Lower lobe of right lung (tissue), 2 donors: ENCODE results near the gene SOCS7. TPM values are rescaled to one million over a fixed set of nuclear protein-coding genes. Genes with fewer than 3 reads are reported as not detected.

Experiments used
- ATAC-seq, 2 donors: fragments of 200-7000 bp; cut with Tn5 transposase; one replicate each; pipeline ENCODE4 v1.9.1; 2020 to 2022; ENCODE audit warnings: mild to moderate bottlenecking in 2 of 2, moderate library complexity in 2 of 2
- DNase-seq: peaks from one replicate; pipeline ENCODE4 v3.0.0-alpha.2; 2020
- H3K27ac ChIP-seq: fragments of 200-600 bp; one replicate; pipeline ENCODE4 v1.8.0; 2022
- H3K27me3 ChIP-seq: fragments of 200-600 bp; one replicate; pipeline ENCODE4 v1.8.0; 2022; ENCODE audit warnings: low read depth
- H3K36me3 ChIP-seq: fragments of 200-600 bp; one replicate; pipeline ENCODE4 v1.8.0; 2022; ENCODE audit warnings: mild to moderate bottlenecking
- H3K4me1 ChIP-seq: fragments of 200-600 bp; one replicate; pipeline ENCODE4 v1.8.0; 2022
- H3K4me3 ChIP-seq: fragments of 200-600 bp; one replicate; pipeline ENCODE4 v1.8.0; 2022; ENCODE audit warnings: mild to moderate bottlenecking
- H3K9me3 ChIP-seq: fragments of 200-600 bp; one replicate; pipeline ENCODE4 v1.8.0; 2022
- intact Hi-C: fragments of 100-400 bp; cut with DNase I; formaldehyde crosslinking; loops from one replicate; pipeline ENCODE4 v1.11.0; 2022
- total RNA-seq: library from RNA; stranded (reverse); fragmentation: NEBNext Ultra II Directional; extraction: Animal tissue kit (Norgen Biotek cat#: 25700); gene quantifications from one replicate; pipeline ENCODE4 v1.2.1, GENCODE V29; 2021
- TF ChIP-seq, protein P1 (sequence below): fragments of 200-600 bp; IDR thresholded peaks from one replicate; pipeline ENCODE4 v1.8.0; 2022; ENCODE audit warnings: antibody characterized with exemption, mild to moderate bottlenecking
- donor health status: DM: no; HTN: yes; CAD: no; lungs with severe emphysema.

Gene SOCS7
- total RNA-seq, 1 donor from 2014 or later, result 23.0 TPM

GRCh38 chr17:38451030-38451839, 99.6 kb downstream of the SOCS7 start:
- Histone ChIP-seq H3K27ac (peak overlapping the region; percentile 87), H3K4me3 (peak overlapping the region; percentile 35), H3K27me3 (peaks cover 15% of the 10 kb centered on the region), H3K9me3 (no peaks in the 10 kb centered on the region), H3K36me3 (no peaks in the 10 kb centered on the region), H3K4me1 (peaks cover 67% of the 10 kb centered on the region)
- TF ChIP-seq, protein P1, sequence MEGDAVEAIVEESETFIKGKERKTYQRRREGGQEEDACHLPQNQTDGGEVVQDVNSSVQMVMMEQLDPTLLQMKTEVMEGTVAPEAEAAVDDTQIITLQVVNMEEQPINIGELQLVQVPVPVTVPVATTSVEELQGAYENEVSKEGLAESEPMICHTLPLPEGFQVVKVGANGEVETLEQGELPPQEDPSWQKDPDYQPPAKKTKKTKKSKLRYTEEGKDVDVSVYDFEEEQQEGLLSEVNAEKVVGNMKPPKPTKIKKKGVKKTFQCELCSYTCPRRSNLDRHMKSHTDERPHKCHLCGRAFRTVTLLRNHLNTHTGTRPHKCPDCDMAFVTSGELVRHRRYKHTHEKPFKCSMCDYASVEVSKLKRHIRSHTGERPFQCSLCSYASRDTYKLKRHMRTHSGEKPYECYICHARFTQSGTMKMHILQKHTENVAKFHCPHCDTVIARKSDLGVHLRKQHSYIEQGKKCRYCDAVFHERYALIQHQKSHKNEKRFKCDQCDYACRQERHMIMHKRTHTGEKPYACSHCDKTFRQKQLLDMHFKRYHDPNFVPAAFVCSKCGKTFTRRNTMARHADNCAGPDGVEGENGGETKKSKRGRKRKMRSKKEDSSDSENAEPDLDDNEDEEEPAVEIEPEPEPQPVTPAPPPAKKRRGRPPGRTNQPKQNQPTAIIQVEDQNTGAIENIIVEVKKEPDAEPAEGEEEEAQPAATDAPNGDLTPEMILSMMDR, result no peak
- peak; percentile 58 to 61 for ATAC-seq
- intact Hi-C loops, result no loop called here
- DNase-seq, result peak; percentile 64

DNA sequence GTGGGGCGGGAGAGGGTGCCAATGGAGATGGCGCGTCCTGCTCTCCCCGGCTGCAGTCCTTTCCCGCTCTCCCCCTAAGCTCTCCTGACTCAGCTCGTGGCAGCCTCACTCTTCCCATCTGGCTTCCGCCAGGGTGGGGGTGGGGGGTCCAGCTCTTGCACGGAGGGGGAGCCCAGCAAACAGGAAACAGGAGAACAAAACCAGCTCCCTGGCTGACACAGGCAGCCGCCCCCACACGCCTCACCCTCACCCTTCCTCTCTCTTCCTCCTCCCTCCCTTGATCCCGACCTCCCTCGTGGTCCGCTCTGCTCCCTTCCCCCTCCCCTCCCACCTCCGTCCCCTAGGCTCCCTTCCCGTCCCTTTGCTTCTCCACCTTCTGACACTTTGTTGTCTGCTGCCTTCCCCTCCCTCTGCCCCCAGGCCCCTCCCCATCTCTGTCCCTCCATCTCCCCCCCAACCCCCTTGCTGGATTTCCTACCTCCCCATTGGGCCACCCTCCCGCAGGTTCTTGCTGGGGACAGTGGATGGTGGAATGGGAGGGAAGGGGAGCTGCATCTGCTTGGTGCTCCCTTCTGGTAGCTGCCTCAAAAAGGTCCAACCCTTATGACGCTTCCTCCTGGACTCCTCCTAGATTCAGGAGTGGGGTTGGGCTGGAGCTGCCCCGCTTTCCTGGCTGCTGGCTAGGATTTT, 100.3 kb downstream of the SOCS7 start:
- Histone ChIP-seq H3K27me3 (peaks cover 15% of the 10 kb centered on the region), H3K9me3 (no peaks in the 10 kb centered on the region), H3K27ac (peak overlapping the region; percentile 87), H3K36me3 (no peaks in the 10 kb centered on the region), H3K4me1 (peaks cover 71% of the 10 kb centered on the region), H3K4me3 (peak overlapping the region; percentile 35)
- ATAC-seq (peak; percentile 4 to 20), DNase-seq (no peak)
- intact Hi-C loops, result no loop called here
- TF ChIP-seq, protein P1, result no peak

DNA sequence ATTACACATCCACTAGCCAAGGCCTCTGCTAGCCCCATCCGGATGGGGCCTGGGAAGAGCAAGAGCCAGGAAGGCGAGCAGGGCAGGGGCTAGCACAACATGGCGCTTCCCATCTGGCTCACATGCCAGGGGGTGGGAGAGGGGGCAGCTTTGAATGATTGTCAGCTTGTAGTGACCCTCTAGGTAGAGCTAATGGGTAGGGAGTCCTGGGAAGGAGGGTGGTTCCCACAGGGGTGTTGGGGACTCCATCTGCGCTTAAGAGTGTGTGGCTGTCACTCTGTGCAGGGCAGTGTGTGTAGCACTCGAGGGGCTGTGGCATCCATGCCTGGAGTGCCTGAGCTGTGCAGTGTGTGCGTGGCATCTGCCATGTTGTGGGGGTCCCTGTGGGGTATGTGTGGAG, 101.1 kb downstream of the SOCS7 start:
- TF ChIP-seq, protein P1, result no peak
- Histone ChIP-seq H3K4me1 (peaks cover 64% of the 10 kb centered on the region), H3K27me3 (peaks cover 15% of the 10 kb centered on the region), H3K4me3 (no peak overlapping the region), H3K27ac (peak overlapping the region; percentile 87), H3K36me3 (no peaks in the 10 kb centered on the region), H3K9me3 (no peaks in the 10 kb centered on the region)
- no peak for ATAC-seq
- no peak for DNase-seq
- intact Hi-C loops, result no loop called here

GRCh38 chr17:38453951-38454421, 102.3 kb downstream of the SOCS7 start:
- DNase-seq (no peak), ATAC-seq (peak in 1 of 2 donors; percentile 1)
- peaks cover 10% of the 10 kb centered on the region for H3K36me3 ChIP-seq
- TF ChIP-seq, protein P1, result no peak
- no peaks in the 10 kb centered on the region for H3K9me3 ChIP-seq
- peak overlapping the region; percentile 50 for H3K4me3 ChIP-seq
- H3K4me1 ChIP-seq, result peaks cover 59% of the 10 kb centered on the region
- peaks cover 15% of the 10 kb centered on the region for H3K27me3 ChIP-seq
- intact Hi-C loops, result no loop called here
- H3K27ac ChIP-seq, result peak overlapping the region; percentile 80

DNA sequence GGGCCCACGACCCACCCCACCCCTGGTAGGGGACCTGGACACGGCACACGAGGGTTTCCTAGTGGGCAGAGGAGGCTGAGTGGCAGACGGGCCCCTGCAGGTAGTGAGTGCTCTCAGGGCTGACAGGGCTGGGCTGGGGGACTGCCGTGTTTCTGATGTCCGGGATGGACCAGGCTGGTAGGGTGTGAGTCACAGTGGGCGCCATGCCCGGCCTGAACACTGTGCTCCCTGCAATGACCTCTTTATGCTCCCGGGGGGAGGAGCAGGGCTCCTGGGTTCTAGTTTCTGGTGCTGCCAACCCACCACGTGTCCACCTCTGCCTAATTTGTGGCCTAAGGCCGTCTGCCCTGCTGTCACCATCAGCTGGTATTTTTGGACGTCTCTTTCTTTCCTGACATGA, 102.9 kb downstream of the SOCS7 start:
- DNase-seq (peak; percentile 78), ATAC-seq (peak; percentile 79)
- TF ChIP-seq, protein P1, result no peak
- peak overlapping the region; percentile 50 for H3K4me3 ChIP-seq
- intact Hi-C loops, result no loop called here
- peaks cover 55% of the 10 kb centered on the region for H3K4me1 ChIP-seq
- peak overlapping the region; percentile 80 for H3K27ac ChIP-seq
- no peaks in the 10 kb centered on the region for H3K9me3 ChIP-seq
- H3K36me3 ChIP-seq, result peaks cover 15% of the 10 kb centered on the region
- H3K27me3 ChIP-seq, result peaks cover 15% of the 10 kb centered on the region

Other genes starting within 250 kb of the SOCS7 start
- not detected for gene TBC1D3E, start 223.9 kb upstream of the SOCS7 start, total RNA-seq
- gene TBC1D3, start 159.3 kb upstream of the SOCS7 start, total RNA-seq, result not detected
- 26.7 TPM for gene MRPL45, start 54.7 kb upstream of the SOCS7 start, total RNA-seq
- 0.15 TPM for gene GPR179, start 7.9 kb upstream of the SOCS7 start, total RNA-seq
- gene ARHGAP23, start 76.6 kb downstream of the SOCS7 start, total RNA-seq, result 48.4 TPM